Activated T-cell treated with anti-CD3 and anti-CD28 coated beads, Interleukin-2, amount 50 U/mL, for 24 hours (primary cell): ENCODE data around the gene IL22RA2.
A peak's percentile ranks its signal among the peaks of the same experiment; 100 is the strongest.

Experiments used
- DNase-seq: peaks from one replicate; pipeline ENCODE4 v3.0.0-alpha.2; 2020
- H3K27ac Mint-ChIP-seq: 2 replicates; pipeline ENCODE4 v1.8.0; 2020; ENCODE audit warnings: mild to moderate bottlenecking, mixed read lengths
- H3K27me3 Mint-ChIP-seq: 2 replicates; pipeline ENCODE4 v1.8.0; 2020; ENCODE audit warnings: mixed read lengths
- H3K36me3 Mint-ChIP-seq: 2 replicates; pipeline ENCODE4 v1.8.0; 2020; ENCODE audit warnings: low read depth, mixed read lengths
- H3K4me1 Mint-ChIP-seq: 2 replicates; pipeline ENCODE4 v1.8.0; 2020; ENCODE audit warnings: low read depth, mixed read lengths
- H3K4me3 Mint-ChIP-seq: 2 replicates; pipeline ENCODE4 v1.8.0; 2020; ENCODE audit warnings: mild to moderate bottlenecking, moderate library complexity, mixed read lengths
- H3K9me3 Mint-ChIP-seq: 2 replicates; pipeline ENCODE4 v1.8.0; 2020; ENCODE audit warnings: mixed read lengths

Gene IL22RA2

DNA sequence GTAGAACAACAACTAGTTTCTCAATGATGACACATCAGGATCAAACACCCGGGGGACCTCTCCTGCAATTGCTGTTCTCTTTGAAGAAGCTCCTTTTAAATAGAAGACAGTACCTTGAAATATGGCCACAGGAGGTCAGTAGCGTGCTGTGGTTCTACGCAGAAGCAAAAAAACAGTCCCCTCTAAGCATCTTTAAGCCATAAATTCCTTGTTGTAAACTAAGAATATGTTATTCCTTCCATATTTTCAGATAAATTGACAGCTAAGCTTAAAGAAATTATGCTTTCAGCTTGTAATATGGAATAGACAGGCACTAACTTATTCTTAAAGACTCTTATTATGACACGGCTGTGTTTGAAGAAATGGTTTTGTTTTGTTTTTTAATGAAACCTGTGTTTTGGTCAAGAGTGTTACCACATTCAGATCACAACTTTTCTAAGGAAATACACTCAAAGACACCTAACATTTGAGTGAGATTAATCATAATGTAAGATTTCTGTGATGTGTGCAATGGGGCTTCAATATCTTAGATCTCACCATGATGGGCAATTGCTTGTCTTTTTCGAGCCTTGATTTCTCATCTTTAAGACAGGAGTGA lies 78.9 kb downstream of the IL22RA2 start:
- no peak overlapping the region for H3K27ac Mint-ChIP-seq

More for the DNA sequence above, 78.9 kb downstream of the IL22RA2 start:
- H3K36me3 Mint-ChIP-seq: no peaks in the 10 kb centered on the region
- DNase-seq: peak; percentile 46
- H3K4me3 Mint-ChIP-seq: no peak overlapping the region
- H3K27me3 Mint-ChIP-seq: peaks cover 3% of the 10 kb centered on the region
- H3K9me3 Mint-ChIP-seq: no peaks in the 10 kb centered on the region
- peaks cover 19% of the 10 kb centered on the region for H3K4me1 Mint-ChIP-seq
